ENCODE measurements around the gene PTPRB.

Gene PTPRB

DNA sequence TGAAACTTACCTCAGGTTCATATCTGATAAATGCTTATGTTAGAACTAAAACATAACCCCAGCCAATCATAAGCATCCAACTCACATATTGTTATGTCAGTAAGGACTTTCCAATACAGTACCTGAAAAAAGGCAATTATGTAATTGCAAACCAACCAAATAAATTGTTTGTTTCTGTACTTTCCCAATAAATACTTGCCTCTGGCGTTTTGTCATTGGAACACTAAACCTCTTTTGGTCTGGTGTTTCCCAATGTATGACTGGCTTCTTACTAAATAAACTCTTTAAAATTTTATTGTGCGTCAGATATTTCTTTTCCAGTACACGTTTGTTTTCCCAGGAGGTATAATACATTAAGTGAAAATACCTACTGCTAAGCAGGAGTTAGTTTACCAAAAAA lies 6.7 kb upstream of the PTPRB start:
- no peak for DNase-seq (ENCODE audit: low read depth, low spot score)

DNA sequence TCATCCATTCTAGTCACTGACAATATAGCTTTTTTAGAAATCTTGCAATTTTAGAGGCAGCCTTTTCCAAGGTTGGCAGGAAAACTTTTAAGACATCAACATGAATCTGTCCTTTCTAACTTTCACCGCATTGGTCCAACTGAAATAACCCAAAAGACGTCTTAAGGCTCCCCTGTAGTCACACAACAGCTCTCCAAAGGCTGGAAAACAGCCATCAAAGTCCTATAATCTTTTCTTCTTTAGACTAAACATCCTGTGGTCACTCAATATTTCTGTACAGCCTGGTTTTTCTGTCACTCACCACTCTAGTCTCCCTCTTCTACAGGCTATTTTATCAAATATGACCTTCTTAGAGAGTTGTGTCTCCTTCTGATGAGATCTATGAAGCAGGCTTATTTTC lies 4.5 kb upstream of the PTPRB start:
- DNase-seq (ENCODE audit: low read depth, low spot score), result no peak

DNA sequence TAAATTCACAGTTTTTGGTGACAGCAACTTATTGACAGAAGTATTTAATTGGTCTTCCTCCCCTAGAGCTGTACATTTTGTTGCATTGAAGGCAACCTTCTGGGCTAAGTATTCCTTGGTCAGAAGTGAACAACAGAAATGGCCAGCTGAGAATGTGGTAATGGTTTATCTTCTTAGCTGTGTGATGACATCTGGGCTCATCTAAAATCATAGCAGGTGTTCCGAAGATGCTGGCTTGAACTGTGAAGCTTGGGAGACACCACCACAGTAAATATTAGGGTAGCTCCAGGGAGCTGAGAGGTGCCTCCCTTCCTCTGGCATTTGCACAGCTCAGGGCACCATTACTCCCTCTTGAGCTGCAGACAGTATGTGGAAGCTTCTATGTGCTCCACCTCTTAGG lies 3.7 kb upstream of the PTPRB start:
- DNase-seq (ENCODE audit: low read depth, low spot score), result no peak

DNA sequence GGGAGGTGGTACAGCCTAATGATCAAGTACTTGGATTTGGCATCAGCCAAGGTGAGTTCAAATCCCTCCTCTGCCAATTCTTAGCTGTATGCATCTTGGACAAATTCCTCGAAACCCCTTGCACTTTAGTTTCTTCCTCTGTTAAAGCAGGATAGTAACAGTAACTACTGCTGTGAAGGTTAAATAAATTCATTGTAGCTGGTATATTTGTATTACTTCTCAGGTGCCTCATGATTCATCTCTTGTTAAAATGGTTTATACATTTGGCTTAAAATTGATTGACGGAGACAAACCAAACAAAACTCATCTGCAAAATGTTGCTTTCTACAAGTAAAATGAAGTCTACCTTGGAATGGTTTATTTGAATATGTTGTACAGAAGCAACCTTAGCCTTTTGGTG lies 2.3 kb upstream of the PTPRB start:
- no peak for DNase-seq (ENCODE audit: low read depth, low spot score)

DNA sequence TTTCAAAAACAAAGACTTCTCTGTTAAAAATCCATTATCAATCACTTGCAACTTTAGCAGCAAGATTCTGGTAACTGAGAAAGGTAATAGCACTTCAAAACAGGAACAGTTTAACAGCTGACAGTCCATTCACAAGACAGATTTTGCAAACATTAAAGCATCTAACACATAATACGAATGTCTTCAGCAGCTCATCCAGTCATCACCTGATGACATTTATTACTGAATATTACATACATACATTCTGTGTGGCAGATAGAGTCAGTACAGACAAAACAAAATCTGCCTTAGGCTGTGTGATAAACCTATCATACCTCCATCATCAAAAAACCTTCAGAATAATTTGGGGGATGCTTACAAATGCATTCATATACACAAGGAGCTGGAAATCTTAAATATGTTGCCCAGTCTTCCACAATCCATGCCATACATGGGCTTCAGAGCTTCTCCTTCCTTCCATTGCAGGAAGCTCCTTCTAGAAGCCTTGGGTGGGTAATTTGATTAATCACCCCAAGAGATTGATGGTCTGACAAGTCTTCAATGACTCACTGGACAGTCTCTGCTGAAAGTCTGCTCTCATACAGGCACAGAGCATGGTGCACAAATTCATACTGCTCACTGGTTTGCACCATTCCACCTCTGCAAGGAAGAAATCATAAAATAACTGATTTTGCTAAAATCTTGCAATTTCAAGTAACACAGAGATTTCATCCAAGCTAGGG lies 1.6 kb upstream of the PTPRB start:
- no peak for DNase-seq (ENCODE audit: low read depth, low spot score)

DNA sequence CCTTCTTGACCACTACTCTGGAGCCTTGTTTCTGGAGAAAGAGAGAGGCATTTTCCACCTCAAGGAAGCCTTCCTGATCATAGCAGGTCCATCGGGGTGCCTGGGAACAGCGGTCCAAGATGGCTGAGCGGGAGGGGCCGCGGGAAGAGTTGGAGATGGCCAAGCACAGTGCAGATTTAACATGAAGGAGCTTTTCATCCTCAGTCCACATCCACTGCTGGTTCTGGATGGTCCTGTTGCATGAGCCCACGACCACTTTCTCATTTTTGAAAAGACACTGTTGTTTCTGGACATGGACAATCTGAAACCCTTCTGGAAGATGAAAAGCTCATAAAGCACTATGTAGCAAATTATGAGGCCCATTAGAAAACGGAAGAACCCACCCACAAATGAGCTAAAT lies 1.5 kb downstream of the PTPRB start:
- DNase-seq (ENCODE audit: low read depth, low spot score), result no peak

DNA sequence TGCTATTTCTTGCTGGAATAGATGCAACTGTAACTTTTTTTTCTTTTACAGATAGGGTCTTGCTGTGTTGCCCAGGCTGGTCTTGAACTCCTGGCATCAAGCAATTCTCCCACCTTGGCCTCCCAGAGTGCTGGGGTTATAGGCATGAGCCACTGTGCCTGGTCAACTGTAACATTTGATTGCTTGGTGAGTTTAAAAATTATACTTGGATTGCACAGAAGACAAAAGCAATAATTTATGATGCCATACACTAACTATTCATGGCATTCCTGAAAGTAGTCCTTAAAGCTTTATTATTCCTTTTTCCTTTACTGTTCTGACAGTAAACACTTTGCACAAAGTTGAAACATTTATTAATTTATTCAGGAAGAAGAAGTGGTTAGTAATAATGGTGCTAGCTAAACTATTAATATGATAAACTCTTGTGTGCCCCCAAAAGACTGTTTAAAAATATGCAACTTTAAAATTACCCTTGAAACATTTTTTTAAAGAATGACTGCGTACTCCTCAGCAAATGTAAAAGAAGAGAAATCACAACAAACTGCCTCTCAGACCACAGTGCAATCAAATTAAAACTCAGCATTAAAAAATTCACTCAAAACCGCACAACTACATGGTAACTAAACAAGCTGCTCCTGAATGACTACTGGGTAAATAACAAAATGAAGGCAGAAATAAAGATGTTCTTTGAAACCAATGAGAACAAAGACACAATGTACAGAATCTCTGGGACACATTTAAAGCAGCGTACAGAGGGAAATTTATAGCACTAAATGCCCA lies 8.3 kb downstream of the PTPRB start:
- no peak for DNase-seq (ENCODE audit: low read depth, low spot score)

DNA sequence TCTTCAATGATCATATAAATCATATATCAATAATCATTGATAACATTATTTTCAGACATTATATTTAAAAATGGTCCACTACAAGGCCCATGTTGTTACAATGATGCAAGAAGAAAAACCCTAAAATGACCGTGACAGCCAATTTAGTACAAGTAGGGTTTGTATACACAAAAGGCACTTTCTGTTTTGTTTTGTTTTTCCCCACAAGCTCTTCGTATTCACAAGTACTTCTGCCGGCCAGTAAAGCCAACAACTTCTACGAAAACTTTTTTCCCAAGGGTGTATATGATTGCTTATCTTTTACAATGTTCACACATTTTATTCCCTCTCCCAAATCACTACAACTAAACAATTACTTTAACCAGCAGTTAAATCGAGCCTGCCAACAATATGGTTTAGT lies 9.6 kb downstream of the PTPRB start:
- DNase-seq (ENCODE audit: low read depth, low spot score), result no peak

DNA sequence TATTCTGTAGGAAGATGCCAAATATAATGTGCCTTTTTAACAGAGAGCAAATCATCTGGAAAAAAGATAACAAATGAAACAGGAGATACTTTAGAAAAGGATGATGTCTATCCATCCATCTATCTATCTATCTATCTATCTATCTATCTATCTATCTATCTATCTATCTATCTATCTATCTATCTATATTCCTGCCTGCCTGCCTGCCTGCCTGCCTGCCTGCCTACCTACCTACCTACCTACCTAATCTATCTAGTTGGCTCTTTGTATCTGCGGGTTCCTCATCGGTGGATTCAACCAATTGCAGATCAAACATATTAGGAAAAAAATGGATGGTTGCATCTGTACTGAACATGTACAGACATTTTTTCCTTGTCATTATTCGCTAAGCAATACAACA lies 11.0 kb downstream of the PTPRB start:
- no peak for DNase-seq (ENCODE audit: low read depth, low spot score)

DNA sequence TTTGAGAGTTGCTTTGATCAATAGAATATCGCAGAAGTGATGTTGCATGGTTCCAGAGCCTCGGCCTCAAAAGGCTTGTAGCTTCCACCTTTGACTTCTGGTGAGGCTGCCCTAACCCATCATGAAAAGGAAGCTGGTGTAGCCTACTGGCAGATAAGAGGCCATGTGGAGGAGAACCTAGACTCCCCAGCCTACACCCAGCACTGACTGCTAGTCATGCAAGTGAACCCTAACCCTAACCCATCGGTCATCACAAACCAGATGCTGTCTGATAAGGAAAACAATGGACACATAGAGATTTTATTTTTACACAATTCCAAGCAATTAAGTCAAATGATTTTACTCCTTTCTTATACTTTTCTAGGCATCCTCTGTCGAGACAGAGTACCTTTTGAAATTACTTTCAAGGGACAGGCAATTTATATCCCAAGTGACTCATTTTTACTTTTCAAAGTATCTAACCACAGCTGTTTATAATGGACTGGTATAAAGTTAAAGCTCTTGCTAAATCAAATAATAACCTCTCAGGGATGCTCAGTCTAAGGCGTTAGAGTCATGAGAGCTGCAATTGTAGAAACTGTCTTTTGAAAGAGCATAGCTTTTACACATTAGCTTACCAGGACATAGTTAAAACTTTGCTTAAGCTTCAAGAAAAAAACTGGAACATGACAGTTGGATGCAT lies 17.6 kb downstream of the PTPRB start:
- no peak for DNase-seq (ENCODE audit: low read depth, low spot score)

DNA sequence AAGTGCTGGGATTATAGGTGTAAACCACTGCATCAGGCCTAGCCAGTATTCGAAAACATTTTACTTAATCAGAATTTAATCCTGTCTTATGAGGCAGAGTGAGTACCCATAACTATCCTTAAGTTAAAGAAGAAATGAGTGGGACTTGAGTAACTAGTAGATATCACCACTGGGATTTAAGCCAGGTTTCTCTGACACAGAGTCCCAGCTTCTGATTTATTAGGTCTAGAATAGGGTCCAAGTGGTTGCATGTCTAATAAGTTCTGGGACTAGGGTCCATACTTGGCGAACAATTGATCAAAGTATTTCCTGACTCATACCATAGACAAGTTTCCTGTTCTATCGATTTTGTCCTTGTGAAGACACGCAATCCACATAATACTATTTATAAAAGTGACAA lies 18.9 kb downstream of the PTPRB start:
- no peak for DNase-seq (ENCODE audit: low read depth, low spot score)

DNA sequence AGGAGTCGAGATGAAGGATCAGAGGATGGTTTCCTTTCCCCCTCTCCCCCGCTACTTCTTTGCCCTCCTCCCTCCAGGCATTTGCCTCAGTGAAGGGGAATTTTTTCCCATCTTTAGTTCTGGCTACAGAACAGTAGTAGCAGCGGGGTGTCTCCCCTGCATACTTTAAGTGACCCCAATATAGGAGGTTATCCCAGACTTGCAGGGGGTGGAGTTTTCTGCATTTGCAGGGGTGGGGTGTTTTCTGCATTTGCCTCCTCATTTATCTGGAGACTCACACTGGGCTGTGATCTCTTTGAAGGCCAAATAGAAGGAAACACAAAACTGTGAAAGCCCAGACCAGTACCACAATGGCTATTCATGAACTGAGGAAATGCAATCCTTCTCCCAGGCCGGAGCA lies 19.8 kb downstream of the PTPRB start:
- DNase-seq (ENCODE audit: low read depth, low spot score), result no peak

DNA sequence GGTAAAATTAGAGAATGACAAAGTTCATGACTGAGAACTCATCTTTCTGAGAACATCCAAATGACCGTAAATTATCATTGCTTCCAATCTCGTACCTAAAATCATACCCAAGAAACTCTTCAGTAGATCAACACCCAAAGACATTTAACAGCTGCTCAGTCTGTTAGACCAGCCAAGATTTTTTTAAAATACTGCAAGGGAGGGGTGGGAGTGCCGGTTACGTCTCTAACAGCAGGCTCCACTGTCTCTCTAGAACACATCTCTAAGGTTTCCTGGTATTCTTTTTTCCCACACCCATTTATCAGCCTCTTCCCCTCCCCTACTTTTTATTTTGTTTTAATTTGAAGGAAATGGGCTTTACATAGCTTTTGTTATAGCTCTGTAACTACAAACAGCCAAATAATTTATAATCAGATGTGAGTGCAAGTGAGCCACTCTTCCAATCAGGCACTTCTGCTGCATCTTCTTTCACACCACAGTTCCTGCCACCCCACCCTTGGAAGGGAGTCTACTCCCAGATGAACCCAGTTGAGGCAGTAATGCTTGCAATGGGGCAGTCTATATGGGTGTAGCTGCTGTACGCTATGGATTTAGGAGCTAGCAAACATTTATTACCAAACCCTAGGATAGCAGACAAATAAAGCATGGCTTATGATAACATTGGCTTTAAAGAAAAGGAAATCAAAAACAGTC lies 21.9 kb downstream of the PTPRB start:
- DNase-seq (ENCODE audit: low read depth, low spot score), result no peak

DNA sequence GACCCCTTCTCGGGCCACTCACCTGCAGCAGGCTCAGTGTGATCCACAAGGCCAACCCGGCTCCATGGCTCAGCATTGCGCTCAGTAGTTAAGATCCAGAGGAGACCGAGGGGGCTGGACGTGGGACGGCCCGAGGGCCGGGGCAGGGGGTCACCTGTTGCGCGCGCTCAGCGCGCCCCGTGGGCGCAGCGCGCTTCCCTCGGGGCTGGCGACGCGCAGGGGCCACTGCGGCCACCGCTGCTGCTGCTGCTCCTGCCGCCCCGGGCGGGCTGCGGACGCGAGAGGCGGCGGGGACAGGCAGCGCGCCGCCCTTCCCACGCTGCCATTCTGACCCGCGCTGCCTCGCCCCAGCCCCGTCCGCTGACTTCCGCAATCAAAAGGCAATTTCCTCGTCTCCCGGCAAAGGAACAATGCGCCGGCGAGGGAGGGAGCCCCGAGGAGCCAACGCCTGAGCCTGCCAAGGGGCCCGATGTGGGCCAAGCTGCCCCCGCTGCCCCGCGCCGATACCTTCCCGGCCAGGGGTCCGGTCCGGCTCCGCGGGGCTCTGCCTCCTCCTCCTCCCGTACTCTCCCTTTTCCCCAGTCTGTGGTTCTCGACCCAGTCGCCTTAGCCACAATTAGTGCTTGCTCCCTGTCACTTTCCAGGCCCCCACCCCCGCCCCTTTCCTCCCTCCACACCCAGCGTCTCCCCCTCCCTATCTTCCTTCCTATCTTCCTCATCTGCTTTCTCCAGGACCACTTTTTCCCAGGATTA lies 27.3 kb downstream of the PTPRB start:
- no peak for DNase-seq (ENCODE audit: low read depth, low spot score)

DNA sequence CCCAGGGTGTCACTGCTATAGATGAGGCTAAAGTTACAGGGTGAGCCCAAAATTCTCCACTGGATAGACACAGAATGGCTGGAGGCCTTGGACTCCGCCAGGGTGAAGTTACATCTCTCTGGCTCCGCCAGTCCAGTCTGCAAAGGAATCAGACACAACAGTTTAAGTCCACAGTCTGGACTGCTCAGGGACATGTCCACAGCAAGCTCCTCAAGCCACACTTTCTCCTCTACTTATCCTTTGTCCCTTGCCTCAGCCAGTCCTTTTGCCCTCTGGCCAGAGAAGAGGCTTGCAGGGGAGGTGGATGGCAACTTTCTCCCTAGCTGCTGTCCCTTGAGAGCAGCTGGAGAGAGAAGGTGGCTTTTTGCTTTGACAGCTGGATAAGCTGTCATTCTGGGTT lies 28.0 kb downstream of the PTPRB start:
- no peak for DNase-seq (ENCODE audit: low read depth, low spot score)

DNA sequence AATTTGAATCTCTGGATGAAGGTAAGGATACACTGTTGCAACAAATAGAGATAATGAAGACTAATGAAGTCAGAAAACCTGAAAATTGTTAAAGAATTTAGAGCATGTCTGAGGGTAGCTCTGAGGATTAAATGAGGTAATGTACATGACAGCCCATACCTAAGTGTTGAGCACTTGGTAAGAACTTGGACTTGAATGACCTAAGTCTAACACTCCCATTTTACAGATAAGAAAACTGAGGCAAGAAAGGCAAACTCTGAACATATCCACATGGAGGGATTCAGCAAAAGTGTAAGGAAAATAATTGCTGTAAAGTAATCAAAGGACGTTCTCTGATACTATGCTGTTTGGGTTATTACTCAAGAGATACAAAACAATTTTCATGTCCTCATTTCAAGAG lies 29.0 kb downstream of the PTPRB start:
- no peak for DNase-seq (ENCODE audit: low read depth, low spot score)

DNA sequence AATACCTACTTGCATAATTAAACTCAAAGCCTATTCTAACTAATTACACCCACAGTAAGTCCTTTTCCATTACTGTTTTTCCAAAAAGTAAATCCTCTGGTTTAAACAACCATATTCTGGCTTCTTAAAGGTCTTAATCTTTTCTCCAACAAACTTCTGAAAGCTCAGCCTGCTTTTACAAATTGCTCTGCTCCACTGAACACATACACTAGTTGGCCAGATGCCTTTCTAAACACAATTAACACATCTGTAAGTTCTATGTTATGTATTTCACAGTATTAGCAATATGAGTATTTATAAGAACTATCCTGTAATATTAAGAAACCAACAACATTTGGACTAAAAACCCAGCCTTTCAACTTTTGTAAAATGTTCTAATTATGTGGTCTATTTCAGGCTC lies 30.1 kb downstream of the PTPRB start:
- DNase-seq (ENCODE audit: low read depth, low spot score), result no peak

DNA sequence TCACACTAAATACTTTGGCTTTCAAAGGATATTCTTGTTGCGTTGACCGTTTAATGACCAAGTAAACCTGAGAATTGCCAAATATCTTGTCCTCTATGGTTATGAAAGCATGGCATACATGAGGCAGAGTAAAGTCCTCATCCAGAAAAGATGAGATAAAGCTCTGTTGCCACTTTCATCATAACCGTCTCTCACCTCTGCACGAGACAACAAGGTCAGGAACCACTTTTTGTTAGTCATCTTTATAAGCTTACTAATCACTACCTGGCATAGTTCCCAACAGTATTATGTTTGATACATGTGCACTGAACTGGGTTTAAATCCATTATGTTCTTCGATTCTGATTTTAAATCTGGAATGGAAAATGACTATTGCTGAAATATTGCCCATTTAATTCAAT lies 31.3 kb downstream of the PTPRB start:
- no peak for DNase-seq (ENCODE audit: low read depth, low spot score)

DNA sequence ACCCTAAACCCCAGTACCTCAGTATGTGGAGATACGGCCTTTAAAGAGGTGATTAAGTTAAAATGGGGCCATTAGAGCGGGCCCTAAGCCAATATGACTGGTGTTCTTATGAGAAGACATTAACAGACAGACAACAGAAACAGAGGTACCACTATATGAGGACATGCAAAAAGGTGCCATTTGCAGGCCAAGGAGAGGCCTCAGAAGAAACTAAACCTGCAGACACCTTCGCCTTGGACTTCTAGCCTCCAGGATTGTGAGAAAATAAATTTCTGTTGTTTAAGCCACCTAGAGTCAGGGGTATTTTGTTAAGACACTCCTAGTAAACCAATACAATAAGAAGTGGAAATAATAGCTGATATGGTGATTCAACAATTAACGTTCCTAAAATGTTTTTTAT lies 32.6 kb downstream of the PTPRB start:
- no peak for DNase-seq (ENCODE audit: low read depth, low spot score)

DNA sequence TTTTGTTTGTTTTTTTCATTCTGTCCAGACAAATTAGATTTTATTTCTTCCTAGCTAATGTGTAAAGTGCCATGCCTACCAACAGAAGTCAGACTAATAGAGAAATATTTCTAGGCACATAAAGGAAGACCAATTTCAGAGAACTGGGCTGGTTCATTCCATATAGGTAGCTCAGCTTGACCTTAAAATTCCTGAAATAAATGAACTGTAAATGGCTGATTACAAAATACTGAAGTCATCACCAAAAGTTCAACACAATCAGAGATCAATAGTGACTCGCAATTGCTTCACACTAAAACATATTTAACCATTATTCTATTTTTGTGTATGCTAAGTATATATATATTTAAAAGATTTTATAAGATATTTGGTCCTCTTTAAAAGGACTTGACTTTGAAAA lies 34.2 kb downstream of the PTPRB start:
- no peak for DNase-seq (ENCODE audit: low read depth, low spot score)

DNA sequence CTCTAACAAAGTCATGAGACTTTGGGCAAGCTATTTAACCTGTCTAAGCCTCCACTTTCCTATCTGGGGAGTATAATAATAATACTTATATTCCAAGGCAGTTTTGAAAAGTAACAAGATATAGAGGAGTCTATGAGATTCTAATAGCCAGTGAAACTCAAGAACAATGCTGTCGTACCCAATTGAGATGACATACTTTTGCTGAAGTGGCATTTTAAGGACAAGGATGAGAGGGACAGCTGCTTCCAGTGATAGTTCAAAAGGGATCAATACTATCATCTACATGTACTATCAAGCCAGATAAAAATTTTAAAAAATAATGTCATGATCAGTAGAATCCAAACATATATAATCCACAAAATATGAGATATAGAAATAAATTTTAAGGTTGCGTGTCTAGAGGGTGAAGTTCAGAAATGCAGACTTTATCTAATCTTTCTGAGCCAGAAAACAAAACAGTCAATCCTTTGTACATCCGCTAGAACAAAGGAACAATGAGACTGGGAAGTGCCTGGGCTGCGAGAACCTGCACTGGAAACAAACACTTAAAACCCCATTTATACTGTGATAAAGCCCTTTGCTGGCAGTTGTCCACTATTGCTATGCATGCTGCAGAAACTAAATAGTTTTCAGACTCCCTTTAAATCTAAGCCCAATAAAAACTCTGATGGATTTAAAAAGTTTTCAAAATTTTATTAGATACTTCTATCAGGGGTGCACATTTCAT lies 38.6 kb downstream of the PTPRB start:
- DNase-seq (ENCODE audit: low read depth, low spot score), result no peak

All from smooth muscle cell of the brain vasculature (primary cell).